Smooth muscle cell (in vitro differentiated cells): ENCODE results near the gene FBXL2. TPM values are rescaled to one million over a fixed set of nuclear protein-coding genes. Genes with fewer than 3 reads are reported as not detected.

Experiments
- DNase-seq: peaks from one replicate; lab custom pipeline; 2025; ENCODE audit not compliant: unreplicated experiment; lab: John Stamatoyannopoulos, UW
- H2AFZ ChIP-seq: fragments of 200-600 bp; sonication (generic); 2 replicates; pipeline ENCODE4 v1.6.0; 2016; ENCODE audit warnings: antibody characterized with exemption, low read depth, mild to moderate bottlenecking
- H3F3A ChIP-seq: fragments of 200-600 bp; sonication (generic); 2 replicates; pipeline ENCODE4 v1.6.0; 2017; ENCODE audit warnings: antibody characterized with exemption, low read depth
- H3K27ac ChIP-seq: fragments of 200-600 bp; sonication (generic); 2 replicates; pipeline ENCODE4 v1.5.1; 2016; ENCODE audit warnings: low read depth, mild to moderate bottlenecking
- H3K27me3 ChIP-seq: fragments of 200-600 bp; sonication (generic); 2 replicates; pipeline ENCODE4 v1.6.1; 2016; ENCODE audit warnings: low read depth, mild to moderate bottlenecking
- H3K36me3 ChIP-seq: fragments of 200-600 bp; sonication (generic); 2 replicates; pipeline ENCODE4 v1.5.1; 2016; ENCODE audit warnings: low read depth
- H3K4me1 ChIP-seq: fragments of 200-600 bp; sonication (generic); 2 replicates; pipeline ENCODE4 v1.5.1; 2016; ENCODE audit warnings: low read depth
- H3K4me2 ChIP-seq: fragments of 200-600 bp; sonication (generic); 2 replicates; pipeline ENCODE4 v1.6.0; 2016; ENCODE audit warnings: mild to moderate bottlenecking
- H3K4me3 ChIP-seq: fragments of 200-600 bp; sonication (generic); 2 replicates; pipeline ENCODE4 v1.5.1; 2016; ENCODE audit warnings: mild to moderate bottlenecking
- H3K79me2 ChIP-seq: fragments of 200-600 bp; sonication (generic); 2 replicates; pipeline ENCODE4 v1.6.0; 2016; ENCODE audit warnings: low read depth, mild to moderate bottlenecking
- H3K9ac ChIP-seq: fragments of 200-600 bp; sonication (generic); 2 replicates; pipeline ENCODE4 v1.6.0; 2016; ENCODE audit warnings: low read depth
- H3K9me3 ChIP-seq: fragments of 200-600 bp; sonication (generic); replicated peaks from 2 replicates; pipeline ENCODE4 v1.5.1; 2016; ENCODE audit warnings: low read depth
- H4K20me1 ChIP-seq: fragments of 200-600 bp; sonication (generic); 2 replicates; pipeline ENCODE4 v1.6.0; 2016; ENCODE audit warnings: low read depth
- CTCF ChIP-seq: fragments of 200-600 bp; sonication (generic); IDR thresholded peaks from 2 replicates; pipeline ENCODE4 v1.5.1; 2017; ENCODE audit warnings: borderline replicate concordance, mild to moderate bottlenecking, antibody characterized with exemption; ENCODE audit not compliant: insufficient read depth, poor library complexity, severe bottlenecking
- WGBS: methylation state at CpG from one replicate; pipeline ENCODE4 v1.1.7; 2016; ENCODE audit warnings: low lambda C conversion rate; 5-methylcytosine and 5-hydroxymethylcytosine counted together
- polyA plus RNA-seq: library from polyadenylated mRNA; unstranded; fragments of >200 nt; fragmentation: Nextera tagmentation; extraction: Ambion mirVana; gene quantifications from 2 replicates; pipeline ENCODE4 v1.2.1, GENCODE V29; 2016
- total RNA-seq: library from RNA; depleted of rRNA; stranded (reverse); fragments of >200 nt; gene quantifications from 2 replicates; pipeline ENCODE4 v1.2.3, GENCODE V29; 2014

FBXL2 gene
- total and polyA plus RNA-seq, 2 experiments from 2014 or later = 8.9 to 10.7 TPM

GRCh38 chr3:33363113-33363800 is 86.0 kb downstream of the FBXL2 start:
- no peak overlapping the region for H3K4me3 ChIP-seq
- WGBS = 84% methylated on average over 3 of the region's 3 CpGs
- TF ChIP-seq CTCF = no peak
- no peaks in the 10 kb centered on the region for H3F3A ChIP-seq
- peak overlapping the region; percentile 34 for H3K27ac ChIP-seq
- peaks cover 5% of the 10 kb centered on the region for H3K36me3 ChIP-seq
- H4K20me1 ChIP-seq = peaks cover 4% of the 10 kb centered on the region
- H3K4me2 ChIP-seq = peak overlapping the region; percentile 61
- H3K4me1 ChIP-seq = peaks cover 4% of the 10 kb centered on the region
- no peak overlapping the region for H2AFZ ChIP-seq
- H3K9ac ChIP-seq = no peak overlapping the region
- no peaks in the 10 kb centered on the region for H3K79me2 ChIP-seq
- DNase-seq = no peak
- H3K27me3 ChIP-seq = no peaks in the 10 kb centered on the region
- no peaks in the 10 kb centered on the region for H3K9me3 ChIP-seq

- Histone ChIP-seq H3K4me2 (peak overlapping the region; percentile 61), H3K9ac (no peak overlapping the region), H3K27ac (peak overlapping the region; percentile 34), H3K79me2 (no peaks in the 10 kb centered on the region), H3K4me3 (no peak overlapping the region), H3F3A (no peaks in the 10 kb centered on the region), H4K20me1 (no peaks in the 10 kb centered on the region), H3K9me3 (no peaks in the 10 kb centered on the region), H2AFZ (no peak overlapping the region), H3K36me3 (peaks cover 5% of the 10 kb centered on the region), H3K27me3 (no peaks in the 10 kb centered on the region), H3K4me1 (peaks cover 4% of the 10 kb centered on the region)
- TF ChIP-seq CTCF = no peak
- no peak for DNase-seq
Measured at GRCh38 chr3:33364060-33364459, 86.8 kb downstream of the FBXL2 start.

- no peaks in the 10 kb centered on the region for H4K20me1 ChIP-seq
- 76% methylated on average over 10 of the region's 10 CpGs for WGBS
- H3K27ac ChIP-seq = peak overlapping the region; percentile 34
- no peak for TF ChIP-seq CTCF
- H3K9ac ChIP-seq = no peak overlapping the region
- peaks cover 5% of the 10 kb centered on the region for H3K36me3 ChIP-seq
- H3K4me1 ChIP-seq = peaks cover 4% of the 10 kb centered on the region
- no peaks in the 10 kb centered on the region for H3K9me3 ChIP-seq
- peak overlapping the region; percentile 61 for H3K4me2 ChIP-seq
- H2AFZ ChIP-seq = no peak overlapping the region
- H3F3A ChIP-seq = no peaks in the 10 kb centered on the region
- no peak overlapping the region for H3K4me3 ChIP-seq
- no peaks in the 10 kb centered on the region for H3K79me2 ChIP-seq
- H3K27me3 ChIP-seq = no peaks in the 10 kb centered on the region
- no peak for DNase-seq
Measured at GRCh38 chr3:33364531-33365128, 87.4 kb downstream of the FBXL2 start.
